Activated CD4-positive, alpha-beta T cell treated with anti-CD3 and anti-CD28 coated beads for 36 hours (primary cell): ENCODE measurements around the gene TMSB10. TPM values are rescaled to one million over a fixed set of nuclear protein-coding genes. Genes with fewer than 3 reads are reported as not detected.

Experiments used
- ATAC-seq: fragments of 200-7000 bp; cut with Tn5 transposase; one replicate; pipeline ENCODE4 v1.10.0; 2021; ENCODE audit warnings: mild to moderate bottlenecking, moderate library complexity
- CTCF ChIA-PET: fragments of 350-600 bp; sonication (Branson Sonifier 250); formaldehyde crosslinking; loops from one replicate; lab custom pipeline; 2021; ENCODE audit warnings: antibody characterized with exemption; lab: Charles Lee
- POLR2A ChIA-PET: fragments of 350-600 bp; sonication (Branson Sonifier 250); formaldehyde crosslinking; loops from one replicate; lab custom pipeline; 2021; ENCODE audit warnings: antibody characterized with exemption, inconsistent platforms; lab: Charles Lee
- DNase-seq: peaks from one replicate; pipeline ENCODE4 v3.0.0-alpha.2; 2020
- H3K27ac Mint-ChIP-seq: one replicate; pipeline ENCODE4 v1.8.0; 2021; ENCODE audit warnings: mixed read lengths
- H3K27me3 Mint-ChIP-seq: one replicate; pipeline ENCODE4 v1.8.0; 2021; ENCODE audit warnings: mixed read lengths
- H3K36me3 Mint-ChIP-seq: one replicate; pipeline ENCODE4 v1.8.0; 2021; ENCODE audit warnings: low read depth, mixed read lengths
- H3K4me1 Mint-ChIP-seq: one replicate; pipeline ENCODE4 v1.8.0; 2021; ENCODE audit warnings: mixed read lengths
- H3K4me3 Mint-ChIP-seq: one replicate; pipeline ENCODE4 v1.8.0; 2021; ENCODE audit warnings: mild to moderate bottlenecking, moderate library complexity, mixed read lengths
- H3K9me3 Mint-ChIP-seq: one replicate; pipeline ENCODE4 v1.8.0; 2021; ENCODE audit warnings: low read depth, mixed read lengths
- intact Hi-C, 2 experiments: fragments of 100-400 bp; cut with DNase I in 1 of 2; cut with micrococcal nuclease in 1 of 2; formaldehyde crosslinking; loops; one replicate each; pipeline versions ENCODE4 v1.14.2 to v1.15.1; 2022 to 2024; cut with DNase I, micrococcal nuclease
- total RNA-seq, 2 experiments: library from RNA; stranded (reverse); gene quantifications; one replicate each; pipeline ENCODE4 v1.2.3, GENCODE V29; 2021

The TMSB10 gene
- total RNA-seq, 2 experiments from 2014 or later: 2,345 to 2,742 TPM

DNA sequence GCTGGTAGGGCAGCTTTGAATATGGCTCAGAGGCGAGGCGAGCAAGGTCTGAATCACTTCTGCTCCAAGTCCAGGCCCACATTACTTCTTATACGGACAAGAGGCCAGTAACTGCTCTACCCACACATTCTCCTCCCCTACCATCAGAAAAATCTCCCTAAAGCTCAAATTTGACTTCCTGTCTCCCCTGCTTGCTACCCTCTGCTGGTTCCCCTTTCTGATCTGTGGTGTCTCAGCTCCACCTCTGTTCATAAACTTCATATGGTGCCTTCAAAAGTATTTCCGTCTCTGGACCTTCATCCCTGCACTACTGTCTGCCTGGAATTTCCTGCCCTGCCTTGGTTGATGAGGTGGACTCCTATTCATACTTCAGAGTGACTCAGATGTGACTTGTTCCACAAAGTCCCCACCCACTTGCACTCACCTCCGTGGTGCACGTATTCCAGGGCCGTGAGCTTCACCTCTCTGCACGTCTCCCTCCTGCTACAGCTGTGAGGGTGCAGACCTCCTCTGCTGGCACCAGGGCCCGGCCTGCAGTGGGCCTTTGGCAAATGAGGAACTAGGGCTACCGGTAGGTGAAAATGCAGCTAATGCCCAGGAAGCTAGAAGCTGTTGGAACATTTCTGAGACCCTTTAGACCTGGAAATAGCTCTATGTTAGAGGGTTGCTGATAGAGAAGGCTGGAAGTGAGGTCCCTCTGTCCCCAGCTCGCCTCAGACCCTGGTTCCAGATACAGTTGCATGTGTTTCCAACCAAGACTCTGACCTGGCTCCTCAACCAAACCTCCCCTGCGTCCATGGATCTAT lies 41.0 kb downstream of the TMSB10 start:
- Mint-ChIP-seq H3K4me1 (peaks cover 49% of the 10 kb centered on the region), H3K27ac (peak overlapping the region; percentile 99), H3K36me3 (peaks cover 14% of the 10 kb centered on the region), H3K4me3 (peak overlapping the region; percentile 67), H3K9me3 (no peaks in the 10 kb centered on the region), H3K27me3 (no peaks in the 10 kb centered on the region)
- CTCF ChIA-PET: interaction anchor here (0.6 to 5.1 kb wide), 20 partner anchors 9 to 91 kb away, joined by 3 to 54 read pairs (median 4); no protein-coding TSS in a partner anchor
- peak; percentile 85 for ATAC-seq
- POLR2A ChIA-PET: interaction anchor here (0.5 to 2.1 kb wide), 16 partner anchors 8 to 1539 kb away, joined by 3 to 9 read pairs (median 4); partner anchors contain the start of genes RETSAT, SUCLG1 and TMSB10
- intact Hi-C loops: loop anchor here (1.0 to 5.0 kb wide), 7 partner anchors 8 to 346 kb away; partner anchors contain the start of genes KCMF1 (in 1 of the 2) and TMSB10 (in 1 of the 2)
- DNase-seq: peak; percentile 92

GRCh38 chr2:84947010-84947593 lies 41.6 kb downstream of the TMSB10 start:
- intact Hi-C loops: loop anchor here (2.0 to 5.0 kb wide), 2 partner anchors 42 to 345 kb away; partner anchors contain the start of gene TMSB10 (in 1 of the 2)
- no peak for ATAC-seq
- H3K36me3 Mint-ChIP-seq: peaks cover 14% of the 10 kb centered on the region

DNA sequence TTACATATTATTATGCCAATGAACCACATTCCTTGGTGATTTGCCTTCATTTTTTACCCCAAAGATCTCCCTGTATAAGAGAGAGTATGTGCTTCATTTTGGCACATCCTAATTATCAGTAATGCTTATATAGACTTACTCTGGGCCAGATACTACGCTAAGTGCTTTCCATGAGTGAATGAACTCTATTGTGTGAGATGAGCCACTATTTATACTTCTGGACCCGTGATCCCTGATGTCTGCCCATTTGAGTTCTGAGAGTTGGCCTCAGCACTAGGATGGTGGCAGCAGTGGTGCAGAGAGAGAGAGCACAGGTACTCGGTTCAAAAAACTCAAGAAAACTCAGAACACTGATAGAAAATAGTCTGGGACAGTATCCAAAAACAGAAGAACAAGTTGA lies 48.1 kb downstream of the TMSB10 start:
- H3K27me3 Mint-ChIP-seq: no peaks in the 10 kb centered on the region
- no peak overlapping the region for H3K4me3 Mint-ChIP-seq
- peaks cover 10% of the 10 kb centered on the region for H3K4me1 Mint-ChIP-seq
- ATAC-seq (no peak), DNase-seq (no peak)
- CTCF ChIA-PET: interaction anchor here (0.9 to 1.6 kb wide), 3 partner anchors 14 to 51 kb away, joined by 3 to 7 read pairs (median 4); no protein-coding TSS in a partner anchor
- POLR2A ChIA-PET: no interaction called here
- no peak overlapping the region for H3K27ac Mint-ChIP-seq
- H3K36me3 Mint-ChIP-seq: peaks cover 4% of the 10 kb centered on the region
- intact Hi-C loops: no loop called here
- no peaks in the 10 kb centered on the region for H3K9me3 Mint-ChIP-seq

More at GRCh38 chr2:84947010-84947593, 41.6 kb downstream of the TMSB10 start:
- Mint-ChIP-seq H3K27me3 (no peaks in the 10 kb centered on the region), H3K4me1 (peaks cover 46% of the 10 kb centered on the region), H3K27ac (peak overlapping the region; percentile 99), H3K4me3 (peak overlapping the region; percentile 67), H3K9me3 (no peaks in the 10 kb centered on the region)
- no peak for DNase-seq
- ChIA-PET CTCF (interaction anchor here (0.6 to 5.1 kb wide), 14 partner anchors 8 to 90 kb away, joined by 3 to 54 read pairs (median 5); no protein-coding TSS in a partner anchor), POLR2A (interaction anchor here (0.6 to 2.1 kb wide), 10 partner anchors 9 to 488 kb away, joined by 3 to 9 read pairs (median 4); partner anchors contain the start of genes RETSAT, SUCLG1 and TMSB10)

DNA sequence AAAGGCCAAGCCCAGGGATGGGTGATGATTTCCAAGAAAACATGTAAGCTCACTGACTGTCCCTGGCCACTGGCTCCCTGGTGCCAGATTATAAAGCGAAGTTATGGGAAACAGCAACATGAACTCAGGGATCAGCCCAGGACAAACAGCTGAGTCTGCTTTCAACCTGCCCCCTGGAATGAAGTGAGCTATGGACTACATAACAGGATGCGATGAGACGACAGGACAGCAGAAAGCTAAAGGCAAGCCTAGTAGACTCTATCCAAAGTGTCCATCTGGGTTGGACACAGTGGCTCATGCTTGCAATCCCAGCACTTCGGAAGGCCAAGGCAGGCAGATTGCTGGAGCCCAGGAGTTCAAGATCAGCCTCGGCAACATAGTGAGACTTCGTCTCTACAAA lies 48.9 kb downstream of the TMSB10 start:
- ATAC-seq (no peak), DNase-seq (no peak)
- Mint-ChIP-seq H3K27me3 (no peaks in the 10 kb centered on the region), H3K9me3 (no peaks in the 10 kb centered on the region), H3K4me3 (no peak overlapping the region), H3K36me3 (peaks cover 5% of the 10 kb centered on the region), H3K4me1 (peaks cover 13% of the 10 kb centered on the region), H3K27ac (no peak overlapping the region)
- CTCF ChIA-PET: interaction anchor here (1.0 to 1.6 kb wide), 3 partner anchors 12 to 28 kb away, joined by 3 to 7 read pairs (median 4); no protein-coding TSS in a partner anchor
- intact Hi-C loops: no loop called here
- POLR2A ChIA-PET: no interaction called here

Other genes starting within 250 kb of the TMSB10 start
- gene TRABD2A, start 24.6 kb upstream of the TMSB10 start, total RNA-seq: 10 to 100 TPM; 37.2 to 42.2 TPM
- gene KCMF1, start 65.5 kb downstream of the TMSB10 start, total RNA-seq: 10 to 100 TPM; 78.1 to 98.5 TPM
- under 1 TPM in 1 of 2 experiments, not detected in 1; 0.07 TPM for gene TCF7L1, start 227.7 kb downstream of the TMSB10 start, total RNA-seq